Mesenchymal stem cell (in vitro differentiated cells and primary cell): ENCODE results near the gene GYG2.

Source experiments
- DNase-seq: peaks from one replicate; pipeline ENCODE4 v3.0.0-alpha.2; 2013
- H2AFZ ChIP-seq: one replicate; pipeline ENCODE4 v1.6.1; 2013; ENCODE audit warnings: low read depth, mild to moderate bottlenecking, control low read depth, inconsistent platforms, low read length, moderate library complexity
- H2AK5ac ChIP-seq: 2 replicates; pipeline ENCODE4 v1.6.1; 2013; ENCODE audit warnings: low read length, moderate library complexity, mild to moderate bottlenecking, inconsistent platforms; ENCODE audit not compliant: severe bottlenecking
- H2BK120ac ChIP-seq: one replicate; pipeline ENCODE4 v1.6.1; 2013; ENCODE audit warnings: low read depth, mild to moderate bottlenecking, inconsistent platforms, low read length, moderate library complexity
- H2BK12ac ChIP-seq, 2 experiments: one replicate each; pipeline ENCODE4 v1.6.1; 2013; ENCODE audit warnings: inconsistent platforms in 2 of 2, low read length in 2 of 2, mild to moderate bottlenecking in 2 of 2, moderate library complexity in 2 of 2, control low read depth in 1 of 2
- H2BK15ac ChIP-seq: one replicate; pipeline ENCODE4 v1.6.1; 2013; ENCODE audit warnings: mild to moderate bottlenecking, low read depth, inconsistent platforms; ENCODE audit not compliant: poor library complexity, severe bottlenecking
- H2BK5ac ChIP-seq: 2 replicates; pipeline ENCODE4 v1.6.1; 2013; ENCODE audit warnings: low read depth, mild to moderate bottlenecking, low read length, control low read depth, inconsistent platforms; ENCODE audit not compliant: poor library complexity, severe bottlenecking
- H3K14ac ChIP-seq, 2 experiments: one replicate each; pipeline ENCODE4 v1.6.1; 2013; ENCODE audit warnings: inconsistent platforms in 2 of 2, low read length in 2 of 2, control low read depth in 1 of 2, mild to moderate bottlenecking in 1 of 2, moderate library complexity in 1 of 2
- H3K18ac ChIP-seq, 2 experiments: one replicate each; pipeline ENCODE4 v1.6.1; 2013; ENCODE audit warnings: inconsistent platforms in 2 of 2, low read length in 2 of 2, control low read depth in 1 of 2, low read depth in 1 of 2, mild to moderate bottlenecking in 1 of 2
- H3K23ac ChIP-seq, 2 experiments: one replicate each; pipeline ENCODE4 v1.6.1; 2013; ENCODE audit warnings: inconsistent platforms in 2 of 2, low read length in 2 of 2, mild to moderate bottlenecking in 2 of 2, moderate library complexity in 2 of 2, control low read depth in 1 of 2
- H3K27ac ChIP-seq: 2 replicates; pipeline ENCODE4 v1.5.1; 2013; ENCODE audit warnings: mild to moderate bottlenecking, moderate library complexity, low read length, control low read depth, inconsistent platforms; ENCODE audit not compliant: poor library complexity, severe bottlenecking
- H3K27me3 ChIP-seq, 2 experiments: 2 replicates each; pipeline versions ENCODE4 v1.6.1 to v1.7.0; 2013; ENCODE audit warnings: low read length in 2 of 2, mild to moderate bottlenecking in 2 of 2, moderate library complexity in 2 of 2, control low read depth in 1 of 2, inconsistent platforms in 1 of 2; ENCODE audit not compliant: control insufficient read depth in 1 of 2, insufficient read depth in 1 of 2
- H3K36me3 ChIP-seq, 2 experiments: 2 replicates each; pipeline versions ENCODE4 v1.6.1 to v1.7.0; 2013; ENCODE audit warnings: low read length in 2 of 2, control low read depth in 1 of 2, inconsistent platforms in 1 of 2, low read depth in 1 of 2, mild to moderate bottlenecking in 1 of 2; ENCODE audit not compliant: insufficient read depth in 2 of 2, control insufficient read depth in 1 of 2
- H3K4ac ChIP-seq, 2 experiments: one replicate each; pipeline ENCODE4 v1.6.1; 2013; ENCODE audit warnings: inconsistent platforms in 2 of 2, low read length in 2 of 2, mild to moderate bottlenecking in 2 of 2, moderate library complexity in 2 of 2, control low read depth in 1 of 2, low read depth in 1 of 2
- H3K4me1 ChIP-seq: 2 replicates; pipeline ENCODE4 v1.6.1; 2013; ENCODE audit warnings: low read depth, low read length, control low read depth; ENCODE audit not compliant: control insufficient read depth, insufficient read depth
- H3K4me2 ChIP-seq: 2 replicates; pipeline ENCODE4 v1.6.1; 2013; ENCODE audit warnings: low read length, mild to moderate bottlenecking, inconsistent platforms; ENCODE audit not compliant: poor library complexity, severe bottlenecking
- H3K4me3 ChIP-seq, 2 experiments: 2 replicates each; pipeline versions ENCODE4 v1.5.1 to v1.7.0; 2013; ENCODE audit warnings: low read length in 2 of 2, mild to moderate bottlenecking in 2 of 2, control low read depth in 1 of 2, low read depth in 1 of 2; ENCODE audit not compliant: insufficient read depth in 1 of 2
- H3K79me1 ChIP-seq: replicated peaks from 2 replicates; pipeline ENCODE4 v1.6.1; 2013; ENCODE audit warnings: mild to moderate bottlenecking, control low read depth, low read length, inconsistent platforms; ENCODE audit not compliant: poor library complexity, severe bottlenecking
- H3K9ac ChIP-seq: 2 replicates; pipeline ENCODE4 v1.7.0; 2013; ENCODE audit warnings: mild to moderate bottlenecking, low read length, moderate library complexity
- H3K9me3 ChIP-seq: 2 replicates; pipeline ENCODE4 v1.7.0; 2013; ENCODE audit warnings: mild to moderate bottlenecking, low read length; ENCODE audit not compliant: control insufficient read depth
- H4K8ac ChIP-seq: one replicate; pipeline ENCODE4 v1.6.1; 2013; ENCODE audit warnings: inconsistent platforms, mild to moderate bottlenecking, low read length, moderate library complexity
- H4K91ac ChIP-seq: one replicate; pipeline ENCODE4 v1.6.1; 2013; ENCODE audit warnings: mild to moderate bottlenecking, low read length, inconsistent platforms
- WGBS: methylation state at CpG from one replicate; pipeline ENCODE4 v1.1.7; 2013; ENCODE audit warnings: mixed read lengths; 5-methylcytosine and 5-hydroxymethylcytosine counted together

Gene GYG2

DNA sequence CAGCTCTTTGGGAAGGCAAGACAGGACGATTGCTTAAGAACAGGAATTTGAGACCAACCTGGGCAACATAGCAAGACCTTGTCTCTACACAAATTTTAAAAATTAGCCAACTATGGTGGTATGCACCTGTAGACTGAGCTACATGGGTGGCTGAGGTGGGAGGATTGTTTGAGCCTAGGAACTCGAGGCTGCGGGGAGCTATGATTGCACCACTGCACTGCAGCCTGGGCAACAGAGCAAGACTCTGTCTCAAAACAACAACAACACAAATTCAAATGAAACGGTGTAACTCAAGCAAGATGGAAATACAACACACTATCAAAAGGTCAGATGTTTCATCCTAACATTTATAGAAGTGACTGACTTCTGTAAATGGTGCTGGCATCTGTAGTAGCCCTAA lies 39.8 kb upstream of the GYG2 start:
- Histone ChIP-seq H3K23ac (no peak overlapping the region), H3K4me1 (no peaks in the 10 kb centered on the region), H3K36me3 (peaks cover 0 to 80% of the 10 kb centered on the region in 2 experiments), H3K9me3 (no peaks in the 10 kb centered on the region), H3K4ac (no peak overlapping the region), H3K14ac (no peak overlapping the region), H2BK15ac (no peak overlapping the region), H2BK120ac (no peak overlapping the region), H3K79me1 (no peaks in the 10 kb centered on the region), H3K18ac (no peak overlapping the region), H2BK5ac (no peak overlapping the region), H4K8ac (no peak overlapping the region), H2BK12ac (no peak overlapping the region), H3K4me2 (no peak overlapping the region), H3K9ac (no peak overlapping the region), H3K27ac (no peak overlapping the region), H4K91ac (no peak overlapping the region), H3K4me3 (no peak overlapping the region), H2AFZ (no peak overlapping the region), H2AK5ac (no peak overlapping the region), H3K27me3 (no peaks in the 10 kb centered on the region)
- 78% methylated on average over 1 of the region's 4 CpGs for WGBS
- DNase-seq, result no peak

DNA sequence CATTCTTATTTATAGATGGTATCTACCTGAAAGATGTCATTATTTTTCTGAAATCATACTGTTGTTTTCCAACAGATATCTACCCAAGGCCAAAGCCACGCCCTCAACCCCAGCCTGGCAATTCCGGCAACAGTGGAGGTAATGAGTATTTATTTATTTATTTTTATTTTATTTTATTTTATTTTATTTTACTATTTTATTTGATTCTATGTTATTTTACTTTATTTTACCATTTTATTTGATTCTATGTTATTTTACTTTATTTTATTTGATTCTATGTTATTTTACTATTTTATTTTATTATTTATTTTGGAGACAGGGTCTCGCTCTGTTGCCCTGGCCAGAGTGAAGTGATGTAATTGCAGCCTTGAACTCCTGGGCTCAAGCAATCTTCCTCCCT lies 39.2 kb upstream of the GYG2 start:
- no peak for DNase-seq
- no peak overlapping the region for H2BK5ac ChIP-seq
- H3K36me3 ChIP-seq, result peaks cover 0 to 85% of the 10 kb centered on the region in 2 experiments
- H3K27me3 ChIP-seq, result no peaks in the 10 kb centered on the region
- no peak overlapping the region for H3K18ac ChIP-seq
- no peak overlapping the region for H3K4ac ChIP-seq
- H3K9me3 ChIP-seq, result no peaks in the 10 kb centered on the region
- H4K8ac ChIP-seq, result no peak overlapping the region
- no peak overlapping the region for H2BK12ac ChIP-seq
- H2AFZ ChIP-seq, result no peak overlapping the region
- 100% methylated on average over 1 of the region's 3 CpGs for WGBS
- H3K27ac ChIP-seq, result no peak overlapping the region
- no peak overlapping the region for H4K91ac ChIP-seq
- no peaks in the 10 kb centered on the region for H3K4me1 ChIP-seq
- H3K4me2 ChIP-seq, result no peak overlapping the region
- H3K23ac ChIP-seq, result no peak overlapping the region
- H3K14ac ChIP-seq, result no peak overlapping the region
- no peak overlapping the region for H3K4me3 ChIP-seq
- H2BK120ac ChIP-seq, result no peak overlapping the region
- H2BK15ac ChIP-seq, result no peak overlapping the region
- H3K9ac ChIP-seq, result no peak overlapping the region
- no peak overlapping the region for H2AK5ac ChIP-seq
- H3K79me1 ChIP-seq, result no peaks in the 10 kb centered on the region

DNA sequence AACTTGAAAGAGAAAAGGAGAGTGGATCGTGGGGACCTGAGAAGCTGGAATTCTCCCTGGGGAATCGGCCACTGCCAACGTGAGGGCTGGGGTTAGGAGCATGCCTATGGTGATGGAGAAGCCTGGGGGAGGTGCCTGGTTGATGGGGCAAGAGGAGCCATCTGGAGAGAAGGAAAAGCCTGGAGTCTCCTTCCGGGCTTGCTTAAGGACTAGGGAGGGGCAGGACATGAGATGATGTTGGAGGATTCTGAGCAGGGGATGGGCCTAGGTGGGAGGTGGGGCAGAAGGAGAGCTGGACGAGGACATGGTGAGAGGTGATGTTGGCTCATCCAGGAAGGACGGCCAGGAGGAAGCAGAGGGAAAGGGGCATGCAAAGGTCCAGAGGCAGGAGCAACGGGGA lies 35.0 kb upstream of the GYG2 start:
- WGBS, result 69% methylated on average over 7 of the region's 7 CpGs
- Histone ChIP-seq H4K91ac (no peak overlapping the region), H3K4me3 (no peak overlapping the region), H4K8ac (no peak overlapping the region), H3K4me1 (no peaks in the 10 kb centered on the region), H3K9ac (no peak overlapping the region), H3K14ac (no peak overlapping the region), H3K18ac (no peak overlapping the region), H3K4me2 (no peak overlapping the region), H2BK15ac (no peak overlapping the region), H3K27ac (no peak overlapping the region), H3K27me3 (no peaks in the 10 kb centered on the region), H2BK5ac (no peak overlapping the region), H3K9me3 (no peaks in the 10 kb centered on the region), H2BK12ac (no peak overlapping the region), H2AK5ac (no peak overlapping the region), H3K4ac (no peak overlapping the region), H3K79me1 (no peaks in the 10 kb centered on the region), H3K36me3 (peaks cover 0 to 72% of the 10 kb centered on the region in 2 experiments), H2BK120ac (no peak overlapping the region), H2AFZ (no peak overlapping the region), H3K23ac (no peak overlapping the region)
- DNase-seq, result no peak

DNA sequence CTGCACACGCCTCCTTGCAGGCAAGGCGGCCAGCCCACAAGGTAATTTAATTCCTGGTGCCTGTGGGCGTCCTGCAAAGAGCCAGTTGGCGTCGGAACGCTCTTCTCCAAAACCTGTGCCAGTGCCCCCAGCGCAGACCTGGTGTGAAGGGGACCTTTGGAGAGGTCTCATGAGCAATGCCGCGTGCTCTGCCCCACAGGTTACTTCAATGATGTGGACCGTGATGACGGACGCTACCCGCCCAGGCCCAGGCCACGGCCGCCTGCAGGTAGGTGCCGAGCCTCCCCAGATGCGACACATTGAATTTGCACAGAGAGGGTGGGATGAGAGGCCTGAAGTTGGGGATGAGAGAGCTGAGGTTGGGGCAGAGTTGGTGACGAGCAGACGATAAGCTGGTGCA lies 34.4 kb upstream of the GYG2 start:
- H2BK120ac ChIP-seq, result no peak overlapping the region
- WGBS, result 97% methylated on average over 19 of the region's 19 CpGs
- no peak overlapping the region for H3K9ac ChIP-seq
- no peak overlapping the region for H2AFZ ChIP-seq
- H3K27me3 ChIP-seq, result no peaks in the 10 kb centered on the region
- H3K18ac ChIP-seq, result no peak overlapping the region
- no peak overlapping the region for H4K8ac ChIP-seq
- H3K79me1 ChIP-seq, result no peaks in the 10 kb centered on the region
- no peak overlapping the region for H3K4me2 ChIP-seq
- no peak for DNase-seq
- H3K14ac ChIP-seq, result no peak overlapping the region
- H2BK12ac ChIP-seq, result no peak overlapping the region
- peaks cover 0 to 67% of the 10 kb centered on the region in 2 experiments for H3K36me3 ChIP-seq
- no peak overlapping the region for H3K4me3 ChIP-seq
- no peak overlapping the region for H3K4ac ChIP-seq
- H2AK5ac ChIP-seq, result no peak overlapping the region
- H3K27ac ChIP-seq, result no peak overlapping the region
- no peaks in the 10 kb centered on the region for H3K9me3 ChIP-seq
- H2BK15ac ChIP-seq, result no peak overlapping the region
- H2BK5ac ChIP-seq, result no peak overlapping the region
- H3K23ac ChIP-seq, result no peak overlapping the region
- no peaks in the 10 kb centered on the region for H3K4me1 ChIP-seq
- H4K91ac ChIP-seq, result no peak overlapping the region
